Activated naive CD4-positive, alpha-beta T cell treated with anti-CD3 and anti-CD28 coated beads for 36 hours (primary cell): Measurements from ENCODE around the gene EDAR. TPM values are rescaled to one million over a fixed set of nuclear protein-coding genes. Genes with fewer than 3 reads are reported as not detected.
A peak's percentile ranks its signal among the peaks of the same experiment; 100 is the strongest.

Source experiments
- CTCF ChIA-PET: fragments of 350-600 bp; sonication (Branson Sonifier 250); formaldehyde crosslinking; loops from one replicate; lab custom pipeline; 2021; ENCODE audit warnings: antibody characterized with exemption; lab: Charles Lee
- DNase-seq: peaks from one replicate; pipeline ENCODE4 v3.0.0-alpha.2; 2020
- H3K27ac Mint-ChIP-seq: one replicate; pipeline ENCODE4 v1.8.0; 2021; ENCODE audit warnings: mild to moderate bottlenecking, mixed read lengths
- H3K27me3 Mint-ChIP-seq: one replicate; pipeline ENCODE4 v1.8.0; 2021; ENCODE audit warnings: low read depth, mixed read lengths
- H3K36me3 Mint-ChIP-seq: one replicate; pipeline ENCODE4 v1.8.0; 2021; ENCODE audit warnings: low read depth, mixed read lengths
- H3K4me1 Mint-ChIP-seq: one replicate; pipeline ENCODE4 v1.8.0; 2021; ENCODE audit warnings: low read depth, mixed read lengths
- H3K4me3 Mint-ChIP-seq: one replicate; pipeline ENCODE4 v1.8.0; 2021; ENCODE audit warnings: mild to moderate bottlenecking, moderate library complexity, mixed read lengths
- H3K9me3 Mint-ChIP-seq: one replicate; pipeline ENCODE4 v1.8.0; 2021; ENCODE audit warnings: mixed read lengths
- intact Hi-C: fragments of 100-400 bp; cut with micrococcal nuclease; formaldehyde crosslinking; loops from one replicate; pipeline ENCODE4 v1.15.1; 2023
- total RNA-seq, 2 experiments: library from RNA; stranded (reverse); gene quantifications; one replicate each; pipeline ENCODE4 v1.2.3, GENCODE V29; 2021

Gene EDAR
- 1 to 10 TPM; 1.1 to 1.3 TPM for total RNA-seq

GRCh38 chr2:108988796-108989713 lies at the start of gene EDAR:
Gene EDAR, minus strand, starts transcription at chr2:108989220. Its CDS starts 58,206 bp downstream, at chr2:108931014.
- intact Hi-C loops: loop anchor here (1.0 to 10.0 kb wide), 6 partner anchors 137 to 523 kb away; partner anchors contain the start of genes LIMS1 and RANBP2
- Mint-ChIP-seq H3K4me1 (peaks cover 56% of the 10 kb centered on the region), H3K27me3 (no peaks in the 10 kb centered on the region), H3K9me3 (no peaks in the 10 kb centered on the region), H3K27ac (peak within 1 kb of the TSS; percentile 47), H3K4me3 (peak within 1 kb of the TSS; percentile 78), H3K36me3 (no peaks in the 10 kb centered on the region)
- CTCF ChIA-PET: interaction anchor here (0.6 to 11.6 kb wide), 21 partner anchors 9 to 135 kb away, joined by 3 to 153 read pairs (median 4); no protein-coding TSS in a partner anchor
- DNase-seq: peak; percentile 81

DNA sequence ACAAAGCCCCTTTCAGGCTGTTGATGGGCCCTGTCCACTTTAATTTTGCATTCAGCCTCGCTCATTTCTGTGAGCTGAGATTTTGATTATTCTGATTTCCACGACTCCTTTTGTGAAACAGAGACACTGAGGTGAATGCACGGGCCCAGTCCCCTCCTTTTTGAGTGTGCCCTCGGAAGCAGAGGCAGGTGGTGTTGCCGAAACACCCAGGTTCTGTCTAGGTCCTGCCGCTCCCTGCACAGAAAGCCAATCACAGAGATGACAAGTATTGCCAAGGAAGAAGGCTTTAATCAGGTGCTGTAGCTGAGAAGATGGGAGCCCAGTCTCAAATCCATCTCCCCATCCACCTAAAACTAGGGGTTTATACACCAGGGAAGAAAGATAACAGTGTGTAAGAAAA lies 44.2 kb upstream of the EDAR start:
- Mint-ChIP-seq H3K4me1 (peaks cover 68% of the 10 kb centered on the region), H3K9me3 (peaks cover 3% of the 10 kb centered on the region), H3K27me3 (no peaks in the 10 kb centered on the region), H3K27ac (peak overlapping the region; percentile 91), H3K4me3 (peak overlapping the region; percentile 10), H3K36me3 (peaks cover 4% of the 10 kb centered on the region)
- intact Hi-C loops: loop anchor here (2.0 to 5.0 kb wide), 6 partner anchors 14 to 584 kb away; partner anchors contain the start of genes GCC2, LIMS1 and SH3RF3
- CTCF ChIA-PET: interaction anchor here (1.0 to 2.2 kb wide), 2 partner anchors 13 to 105 kb away, joined by 4 to 8 read pairs; no protein-coding TSS in a partner anchor
- DNase-seq: no peak

GRCh38 chr2:109032229-109032820 lies 43.3 kb upstream of the EDAR start:
- H3K27ac Mint-ChIP-seq: peak overlapping the region; percentile 91
- H3K4me3 Mint-ChIP-seq: peak overlapping the region; percentile 81
- H3K27me3 Mint-ChIP-seq: no peaks in the 10 kb centered on the region
- intact Hi-C loops: loop anchor here (1.0 to 5.0 kb wide), 9 partner anchors 14 to 584 kb away; partner anchors contain the start of genes GCC2, LIMS1 and SH3RF3
- peaks cover 3% of the 10 kb centered on the region for H3K9me3 Mint-ChIP-seq
- CTCF ChIA-PET: interaction anchor here (0.9 to 2.2 kb wide), 5 partner anchors 12 to 104 kb away, joined by 3 to 8 read pairs (median 4); no protein-coding TSS in a partner anchor
- peak; percentile 51 for DNase-seq
- peaks cover 67% of the 10 kb centered on the region for H3K4me1 Mint-ChIP-seq
- H3K36me3 Mint-ChIP-seq: peaks cover 4% of the 10 kb centered on the region

DNA sequence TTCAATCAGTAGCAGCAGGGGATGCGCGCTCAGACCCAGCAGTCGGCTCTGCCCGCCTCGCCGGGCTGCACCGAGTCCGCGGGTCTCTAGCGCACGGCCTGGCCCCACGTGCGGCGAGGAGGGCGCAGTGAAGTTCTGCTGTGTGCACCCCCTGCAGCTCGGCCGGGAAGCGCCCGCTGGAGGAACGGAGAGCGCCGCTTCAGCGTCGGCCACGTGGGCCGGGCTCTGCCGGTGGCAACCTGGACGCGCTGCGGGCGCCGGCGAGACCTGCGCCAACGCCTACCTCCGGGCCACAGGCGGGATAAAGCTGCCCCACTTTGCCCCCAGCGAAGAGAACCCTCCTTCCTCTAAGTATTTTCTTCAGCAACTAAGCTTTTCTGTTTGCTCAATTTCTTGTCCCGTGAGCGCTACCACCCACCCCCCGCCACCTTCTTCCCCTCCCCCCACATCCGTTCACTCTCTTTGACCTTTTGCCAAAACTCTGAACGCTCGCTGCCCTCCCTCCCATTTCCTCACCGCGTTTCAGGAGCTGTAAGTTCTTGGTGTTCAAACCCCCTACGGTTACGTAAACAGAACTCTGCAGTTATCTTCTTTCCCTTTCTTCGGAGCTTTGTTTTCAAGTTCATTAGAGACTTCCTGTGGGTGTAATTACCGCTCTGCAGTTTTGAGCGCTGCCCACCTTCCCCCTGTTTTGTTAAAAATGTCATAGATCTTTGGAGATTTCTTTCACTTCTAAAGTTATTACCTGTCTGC lies 42.6 kb upstream of the EDAR start:
- intact Hi-C loops: loop anchor here (1.0 to 5.0 kb wide), 10 partner anchors 15 to 583 kb away; partner anchors contain the start of genes GCC2, LIMS1 and SH3RF3
- Mint-ChIP-seq H3K9me3 (peaks cover 3% of the 10 kb centered on the region), H3K4me1 (peaks cover 65% of the 10 kb centered on the region), H3K27me3 (no peaks in the 10 kb centered on the region), H3K27ac (peak overlapping the region; percentile 91), H3K4me3 (peak overlapping the region; percentile 81), H3K36me3 (peaks cover 4% of the 10 kb centered on the region)
- peak; percentile 85 for DNase-seq
- CTCF ChIA-PET: interaction anchor here (0.6 to 2.2 kb wide), 6 partner anchors 26 to 103 kb away, joined by 3 to 8 read pairs (median 4); no protein-coding TSS in a partner anchor

DNA sequence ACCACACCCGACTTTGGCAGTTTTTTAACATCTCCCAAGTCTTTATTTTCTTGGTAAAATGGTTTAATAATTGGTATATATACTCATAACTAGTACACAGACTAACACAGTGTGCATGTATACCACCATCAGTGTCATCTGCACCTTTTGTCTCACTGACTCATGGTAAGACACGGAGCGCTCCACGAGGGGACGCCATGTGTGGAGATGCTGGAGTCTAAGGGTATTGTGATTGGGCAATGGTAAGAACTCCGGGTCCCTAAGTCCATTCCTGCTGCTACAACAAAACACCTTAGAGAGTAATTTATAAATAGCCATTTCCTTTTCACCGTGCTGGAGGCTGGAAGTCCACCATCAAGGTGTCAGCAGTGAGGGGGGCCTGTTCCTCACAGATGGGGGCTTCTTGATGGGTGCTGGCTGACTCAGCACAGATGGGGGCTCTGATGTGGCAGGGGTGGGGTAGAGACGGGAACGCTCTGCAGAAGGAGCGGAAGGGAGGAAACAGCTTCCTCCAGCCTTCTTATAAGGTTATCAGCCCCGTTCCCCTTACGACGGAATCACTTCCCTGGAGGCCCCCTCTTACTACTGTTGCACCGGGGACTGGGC lies 42.0 kb upstream of the EDAR start:
- H3K4me1 Mint-ChIP-seq: peaks cover 62% of the 10 kb centered on the region
- peaks cover 3% of the 10 kb centered on the region for H3K9me3 Mint-ChIP-seq
- H3K27ac Mint-ChIP-seq: peak overlapping the region; percentile 72
- H3K27me3 Mint-ChIP-seq: no peaks in the 10 kb centered on the region
- CTCF ChIA-PET: interaction anchor here (0.9 to 2.2 kb wide), 3 partner anchors 27 to 102 kb away, joined by 4 to 8 read pairs (median 4); no protein-coding TSS in a partner anchor
- peaks cover 4% of the 10 kb centered on the region for H3K36me3 Mint-ChIP-seq
- intact Hi-C loops: loop anchor here (2.0 to 5.0 kb wide), 4 partner anchors 66 to 499 kb away; partner anchors contain the start of gene LIMS1
- H3K4me3 Mint-ChIP-seq: peak overlapping the region; percentile 81
- peak; percentile 54 for DNase-seq

- CTCF ChIA-PET: no interaction called here
- H3K27ac Mint-ChIP-seq: peak overlapping the region; percentile 54
- intact Hi-C loops: loop anchor here (2.0 to 5.0 kb wide), 5 partner anchors 65 to 497 kb away; partner anchors contain the start of gene LIMS1
- peaks cover 4% of the 10 kb centered on the region for H3K36me3 Mint-ChIP-seq
- H3K27me3 Mint-ChIP-seq: no peaks in the 10 kb centered on the region
- no peak for DNase-seq
- no peak overlapping the region for H3K4me3 Mint-ChIP-seq
- peaks cover 3% of the 10 kb centered on the region for H3K9me3 Mint-ChIP-seq
- H3K4me1 Mint-ChIP-seq: peaks cover 52% of the 10 kb centered on the region
These were observed 40.6 kb upstream of the EDAR start for GRCh38 chr2:109029490-109030201.

GRCh38 chr2:109028738-109029489 lies 39.9 kb upstream of the EDAR start:
- Mint-ChIP-seq H3K27ac (no peak overlapping the region), H3K4me1 (peaks cover 47% of the 10 kb centered on the region), H3K9me3 (peaks cover 3% of the 10 kb centered on the region), H3K27me3 (no peaks in the 10 kb centered on the region), H3K4me3 (no peak overlapping the region), H3K36me3 (peaks cover 4% of the 10 kb centered on the region)
- intact Hi-C loops: loop anchor here (1.0 to 5.0 kb wide), 2 partner anchors 101 to 172 kb away; no protein-coding TSS in a partner anchor
- CTCF ChIA-PET: interaction anchor here (1.0 kb wide), 1 partner anchor 41 kb away, joined by 3 read pairs; no protein-coding TSS in a partner anchor
- no peak for DNase-seq

GRCh38 chr2:109028277-109028676 lies 39.3 kb upstream of the EDAR start:
- H3K9me3 Mint-ChIP-seq: peaks cover 2% of the 10 kb centered on the region
- H3K4me3 Mint-ChIP-seq: no peak overlapping the region
- H3K27ac Mint-ChIP-seq: no peak overlapping the region
- peaks cover 42% of the 10 kb centered on the region for H3K4me1 Mint-ChIP-seq
- intact Hi-C loops: loop anchor here (1.0 to 5.0 kb wide), 2 partner anchors 100 to 171 kb away; no protein-coding TSS in a partner anchor
- CTCF ChIA-PET: interaction anchor here (1.0 kb wide), 1 partner anchor 41 kb away, joined by 3 read pairs; no protein-coding TSS in a partner anchor
- H3K36me3 Mint-ChIP-seq: peaks cover 3% of the 10 kb centered on the region
- peak; percentile 45 for DNase-seq
- no peaks in the 10 kb centered on the region for H3K27me3 Mint-ChIP-seq

DNA sequence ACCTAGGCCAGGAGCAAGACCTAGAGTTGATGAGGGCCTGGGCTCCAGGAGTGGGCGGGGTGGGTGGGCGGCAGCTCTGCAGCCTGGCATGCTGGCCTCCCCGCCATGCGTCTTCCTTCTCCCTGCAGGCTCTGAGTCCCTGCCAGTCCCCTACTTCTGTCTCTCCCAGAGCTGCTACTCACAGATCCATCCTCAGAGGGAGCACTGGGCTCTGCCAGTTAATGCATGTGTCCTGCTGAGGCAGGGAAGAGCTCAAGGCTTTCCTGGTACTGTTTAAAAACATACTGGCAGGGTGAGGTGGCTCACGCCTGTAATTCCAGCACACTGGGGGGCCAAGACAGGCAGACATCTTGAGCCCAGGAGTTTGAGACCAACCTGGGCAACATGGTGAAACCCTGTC lies 38.7 kb upstream of the EDAR start:
- Mint-ChIP-seq H3K27me3 (no peaks in the 10 kb centered on the region), H3K36me3 (no peaks in the 10 kb centered on the region), H3K4me3 (no peak overlapping the region), H3K9me3 (no peaks in the 10 kb centered on the region), H3K27ac (no peak overlapping the region), H3K4me1 (peaks cover 37% of the 10 kb centered on the region)
- CTCF ChIA-PET: no interaction called here
- DNase-seq: no peak
- intact Hi-C loops: loop anchor here (1.0 to 5.0 kb wide), 2 partner anchors 99 to 170 kb away; no protein-coding TSS in a partner anchor

DNA sequence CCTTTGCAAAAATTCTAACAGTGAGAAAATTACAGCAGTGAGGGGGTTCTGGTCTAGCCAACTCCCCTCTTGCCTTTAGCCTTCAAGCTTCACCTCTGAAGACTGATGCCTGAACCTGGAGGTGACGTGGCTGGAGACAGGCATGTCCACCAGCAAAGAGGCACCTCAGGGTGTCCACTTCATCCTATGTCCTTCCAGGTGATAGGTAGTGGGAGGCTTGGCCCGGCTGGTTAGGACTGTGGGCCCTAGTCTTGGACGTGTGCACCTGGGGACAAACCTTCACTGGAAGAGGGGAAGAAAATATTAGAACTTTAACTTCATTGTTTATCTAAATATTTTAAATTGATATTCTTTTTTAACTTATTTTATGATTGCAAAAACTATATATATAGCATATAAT lies 35.5 kb upstream of the EDAR start:
- no peak overlapping the region for H3K27ac Mint-ChIP-seq
- intact Hi-C loops: loop anchor here (5.0 kb wide), 1 partner anchor 488 kb away; no protein-coding TSS in a partner anchor
- no peaks in the 10 kb centered on the region for H3K9me3 Mint-ChIP-seq
- no peak for DNase-seq
- H3K27me3 Mint-ChIP-seq: no peaks in the 10 kb centered on the region
- CTCF ChIA-PET: no interaction called here
- no peak overlapping the region for H3K4me3 Mint-ChIP-seq
- peaks cover 28% of the 10 kb centered on the region for H3K4me1 Mint-ChIP-seq
- no peaks in the 10 kb centered on the region for H3K36me3 Mint-ChIP-seq
